ENCODE data around the gene SCP2.

GRCh38 chr1:53065391-53065790 is 138.3 kb downstream of the SCP2 start:
- TF ChIP-seq EZH2 (IDR thresholded peaks at IDR 0.05; ENCODE audit: borderline replicate concordance, low read depth, low read length, severe bottlenecking) (no peak), CTCF (IDR thresholded peaks at IDR 0.05; ENCODE audit: borderline replicate concordance, extremely low read depth, low read length, poor library complexity, severe bottlenecking) (peak; percentile 36)

All from DND-41 (cell line).